ENCODE data around the gene DYDC1.

The DYDC1 gene

GRCh38 chr10:80357851-80358125 lies 1.2 kb upstream of the DYDC1 start:
- no peaks in the 10 kb centered on the region for H3K36me3 ChIP-seq (replicated peaks)
- no peak overlapping the region for H3K27ac ChIP-seq
- peaks cover 11% of the 10 kb centered on the region for H3K27me3 ChIP-seq (replicated peaks)
- in situ Hi-C loops (cut with HindIII; ENCODE audit: low pct_ligation_motif_present, low sequenced_read_pairs) = no loop called here
- H3K4me3 ChIP-seq (ENCODE audit: low read depth, low read length) = no peak overlapping the region
- TF ChIP-seq CTCF (IDR thresholded peaks at IDR 0.05; ENCODE audit: low read depth, low read length, missing control alignments) = no peak
- DNase-seq = no peak

GRCh38 chr10:80356989-80357850 lies 665 bp upstream of the DYDC1 start:
- no peak for DNase-seq

GRCh38 chr10:80351220-80351619 lies 5.3 kb downstream of the DYDC1 start:
- DNase-seq = no peak
- in situ Hi-C loops (cut with HindIII; ENCODE audit: low pct_ligation_motif_present, low sequenced_read_pairs) = no loop called here
- no peak overlapping the region for H3K4me3 ChIP-seq (ENCODE audit: low read depth, low read length)
- H3K27ac ChIP-seq = no peak overlapping the region
- no peaks in the 10 kb centered on the region for H3K36me3 ChIP-seq (replicated peaks)
- TF ChIP-seq CTCF (IDR thresholded peaks at IDR 0.05; ENCODE audit: low read depth, low read length, missing control alignments) = no peak
- H3K27me3 ChIP-seq (replicated peaks) = peaks cover 6% of the 10 kb centered on the region

More at GRCh38 chr10:80356989-80357850, 665 bp upstream of the DYDC1 start:
- no peak for TF ChIP-seq CTCF (IDR thresholded peaks at IDR 0.05; ENCODE audit: low read depth, low read length, missing control alignments)
- Histone ChIP-seq H3K4me3 (ENCODE audit: low read depth, low read length) (peak overlapping the region; percentile 43), H3K27ac (no peak overlapping the region), H3K36me3 (replicated peaks) (no peaks in the 10 kb centered on the region), H3K27me3 (replicated peaks) (peaks cover 11% of the 10 kb centered on the region)
- in situ Hi-C loops (cut with HindIII; ENCODE audit: low pct_ligation_motif_present, low sequenced_read_pairs) = no loop called here

GRCh38 chr10:80350251-80350650 lies 6.3 kb downstream of the DYDC1 start:
- Histone ChIP-seq H3K4me3 (ENCODE audit: low read depth, low read length) (no peak overlapping the region), H3K36me3 (replicated peaks) (no peaks in the 10 kb centered on the region), H3K27ac (no peak overlapping the region), H3K27me3 (replicated peaks) (peaks cover 2% of the 10 kb centered on the region)
- TF ChIP-seq CTCF (IDR thresholded peaks at IDR 0.05; ENCODE audit: low read depth, low read length, missing control alignments) = no peak
- no peak for DNase-seq
- in situ Hi-C loops (cut with HindIII; ENCODE audit: low pct_ligation_motif_present, low sequenced_read_pairs) = no loop called here

- Histone ChIP-seq H3K27me3 (replicated peaks) (no peaks in the 10 kb centered on the region), H3K27ac (no peak overlapping the region), H3K36me3 (replicated peaks) (no peaks in the 10 kb centered on the region), H3K4me3 (ENCODE audit: low read depth, low read length) (no peak overlapping the region)
- in situ Hi-C loops (cut with HindIII; ENCODE audit: low pct_ligation_motif_present, low sequenced_read_pairs) = no loop called here
- TF ChIP-seq CTCF (IDR thresholded peaks at IDR 0.05; ENCODE audit: low read depth, low read length, missing control alignments) = no peak
- DNase-seq = no peak
Observed at GRCh38 chr10:80344912-80345311, 11.6 kb downstream of the DYDC1 start.

- in situ Hi-C loops (cut with HindIII; ENCODE audit: low pct_ligation_motif_present, low sequenced_read_pairs) = no loop called here
- Histone ChIP-seq H3K36me3 (replicated peaks) (no peaks in the 10 kb centered on the region), H3K27ac (no peak overlapping the region), H3K4me3 (ENCODE audit: low read depth, low read length) (no peak overlapping the region), H3K27me3 (replicated peaks) (no peaks in the 10 kb centered on the region)
- DNase-seq = no peak
- TF ChIP-seq CTCF (IDR thresholded peaks at IDR 0.05; ENCODE audit: low read depth, low read length, missing control alignments) = no peak
Observed at GRCh38 chr10:80344276-80344675, 12.3 kb downstream of the DYDC1 start.
